ENCODE data around the gene ATP2C2.

Gene ATP2C2

GRCh38 chr16:84499638-84500037, 131.3 kb downstream of the ATP2C2 start:
- DNase-seq: no peak

GRCh38 chr16:84500531-84500930, 132.2 kb downstream of the ATP2C2 start:
- no peak for DNase-seq

DNA sequence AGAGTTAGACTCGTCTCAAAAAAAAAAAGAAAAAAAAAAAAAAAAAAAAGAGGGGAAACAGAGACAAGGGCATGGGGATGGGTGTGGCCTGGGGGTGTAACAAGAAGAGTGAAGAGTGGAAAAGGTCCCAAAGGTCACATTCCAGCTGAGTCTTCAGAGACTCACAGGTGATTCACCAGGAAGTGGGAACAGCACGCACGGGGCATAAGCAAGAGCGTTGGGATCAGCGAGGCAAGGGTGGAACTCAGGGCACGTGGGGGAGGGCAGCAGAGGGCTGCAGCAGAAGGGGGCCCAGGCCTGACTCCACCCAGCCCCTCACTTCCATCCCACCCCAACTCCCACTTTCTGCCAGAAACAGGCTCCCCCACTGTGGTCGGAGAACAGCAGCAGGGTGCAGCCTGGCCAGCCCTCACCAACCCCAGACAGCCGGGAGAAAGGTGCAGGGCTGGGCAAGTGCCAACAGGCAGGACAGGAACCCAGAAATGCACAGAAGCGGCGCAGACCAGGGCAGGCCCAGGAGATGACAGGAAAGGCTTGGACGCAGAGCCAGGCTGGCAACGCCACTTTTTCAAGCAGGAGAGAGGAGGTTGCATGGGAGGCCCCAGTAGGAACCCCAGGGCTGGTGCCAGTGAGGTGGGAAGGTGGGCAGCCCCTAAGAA, 132.9 kb downstream of the ATP2C2 start:
- no peak for DNase-seq

GRCh38 chr16:84502075-84502474, 133.7 kb downstream of the ATP2C2 start:
- DNase-seq: no peak

GRCh38 chr16:84502581-84502980, 134.2 kb downstream of the ATP2C2 start:
- no peak for DNase-seq

- no peak for DNase-seq
Observed at GRCh38 chr16:84503751-84504395, 135.5 kb downstream of the ATP2C2 start.

DNA sequence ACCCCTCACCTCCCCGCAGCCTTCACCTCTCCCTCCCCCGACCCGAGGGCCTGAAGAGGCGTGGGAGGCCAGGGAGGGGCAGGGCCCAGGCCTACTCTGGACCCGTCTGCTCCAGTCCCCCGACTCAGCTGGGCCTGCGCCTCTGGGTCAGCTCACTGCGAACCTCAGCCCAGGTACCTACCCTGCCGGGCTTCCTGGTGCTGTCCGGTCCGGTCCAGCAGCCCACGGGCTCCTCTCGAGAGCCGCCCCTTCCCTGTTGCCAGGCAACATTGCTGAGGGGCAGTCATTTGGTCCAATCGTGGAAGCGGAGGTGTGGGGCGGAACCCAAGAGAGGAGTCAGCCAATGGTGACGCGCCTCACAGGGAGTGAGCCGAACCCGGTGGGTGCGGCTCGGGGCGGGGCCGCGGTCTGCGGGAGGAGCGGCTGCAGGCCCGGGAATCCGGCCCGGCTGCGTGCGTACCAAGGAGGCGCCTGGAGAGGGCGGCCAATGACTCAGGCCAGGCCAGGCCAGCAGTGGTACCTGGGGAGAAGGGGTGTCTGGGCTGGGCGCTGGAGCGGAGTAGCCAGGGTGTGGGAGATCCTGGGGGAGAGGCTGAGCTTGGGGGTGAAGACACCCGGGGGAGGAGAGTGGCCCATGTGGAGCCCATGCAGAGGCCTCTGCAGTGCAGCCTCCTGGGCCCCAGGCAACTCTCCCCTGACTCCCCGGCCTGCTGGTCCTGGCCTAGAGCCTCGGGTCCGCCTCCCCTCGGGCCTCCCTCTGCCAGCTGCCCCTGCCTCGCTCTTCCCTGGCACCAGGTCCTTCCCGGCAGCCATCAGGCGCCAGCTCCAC, 136.3 kb downstream of the ATP2C2 start, which contains the start of gene MEAK7:
TSS of gene MEAK7 (minus strand) at position 240 of the 829 bp plus-strand sequence. CDS start 6,573 bp downstream, outside the sequence.
- DNase-seq: peak; percentile 93 to 97 (median 96)

- DNase-seq: no peak
Observed at GRCh38 chr16:84505249-84506187, 137.2 kb downstream of the ATP2C2 start.

GRCh38 chr16:84507011-84507982, 139.0 kb downstream of the ATP2C2 start:
- DNase-seq: peak in 1 of 4 experiments; percentile 7

- no peak for DNase-seq
Observed at GRCh38 chr16:84508502-84508901, 140.2 kb downstream of the ATP2C2 start.

- no peak for DNase-seq
Observed at GRCh38 chr16:84509032-84509950, 141.0 kb downstream of the ATP2C2 start.

DNA sequence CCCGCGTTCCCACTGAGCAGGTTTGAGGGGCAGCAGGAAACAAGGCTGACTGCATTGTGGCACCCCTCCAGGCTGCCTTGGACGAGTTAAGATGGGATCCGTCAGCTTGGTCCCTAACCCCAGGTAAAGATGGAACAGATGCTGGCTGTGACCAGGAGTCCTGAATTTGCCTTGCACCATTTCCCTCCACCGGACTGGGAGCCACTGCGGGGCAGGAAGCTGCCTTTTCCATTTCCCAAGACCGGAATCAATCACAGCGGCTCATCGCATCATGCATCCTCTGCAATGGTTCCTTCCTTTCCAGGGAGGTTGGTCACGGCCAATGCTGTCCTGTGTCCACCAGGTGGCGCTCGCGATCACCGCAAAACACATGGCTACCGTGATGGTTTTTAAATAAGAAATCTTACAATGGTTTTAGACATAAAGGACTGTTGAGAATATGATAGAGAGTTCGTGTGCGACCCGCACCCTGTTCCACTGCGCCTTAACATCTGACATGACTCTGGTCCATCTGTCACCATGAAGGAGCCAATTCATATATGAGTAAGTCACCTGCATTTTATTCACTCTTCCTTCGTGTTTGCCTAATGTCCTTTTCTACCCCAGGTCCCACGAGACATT, 143.0 kb downstream of the ATP2C2 start:
- DNase-seq: peak; percentile 67 to 77 (median 71)

GRCh38 chr16:84511831-84512230, 143.5 kb downstream of the ATP2C2 start:
- no peak for DNase-seq

DNA sequence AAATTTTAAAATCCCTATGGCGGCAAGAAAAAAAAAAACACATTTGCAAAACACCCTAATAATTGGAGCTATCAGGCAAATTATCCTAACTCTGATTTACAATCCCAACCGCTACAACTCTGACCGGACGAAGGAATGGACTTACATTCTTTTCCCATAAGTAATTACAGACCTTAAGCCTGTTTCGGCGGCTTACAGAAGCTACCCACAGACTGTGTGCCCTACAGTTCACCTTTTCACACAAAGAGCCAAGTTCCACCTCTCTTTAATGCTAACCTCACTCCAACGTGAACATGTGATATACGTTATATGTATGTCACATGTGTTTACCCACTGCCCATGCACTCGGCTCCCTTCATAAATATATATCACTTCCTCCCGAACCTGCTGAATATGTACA, 144.8 kb downstream of the ATP2C2 start:
- DNase-seq: no peak

DNA sequence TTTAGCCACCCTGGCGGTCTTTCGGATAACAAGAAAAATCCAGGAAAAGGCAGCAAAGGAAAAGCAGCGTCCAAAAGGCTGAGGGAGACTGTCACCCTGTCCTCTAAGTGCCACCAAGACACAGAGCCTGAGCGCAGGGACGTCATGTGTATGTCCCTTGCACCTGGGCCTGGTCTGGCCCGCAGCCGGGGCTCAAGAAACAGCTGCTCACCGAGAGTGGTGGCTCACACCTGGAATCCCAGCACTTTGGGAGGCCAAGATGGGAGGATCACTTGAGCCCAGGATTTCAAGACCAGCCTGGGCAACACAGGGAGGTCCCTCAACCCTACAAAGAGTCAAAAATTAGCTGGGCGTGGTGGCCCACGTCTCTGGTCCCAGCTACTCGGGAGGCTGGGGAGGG, 145.3 kb downstream of the ATP2C2 start:
- no peak for DNase-seq

Measured in activated CD4-positive, CD25-positive, alpha-beta regulatory T cell (primary cell).